Measurements from ENCODE around the gene GALC.
"Not testable (repeated sequence)": the region's sequence is repeated elsewhere in the genome, so short reads cannot be mapped to it uniquely, and the experiment has no call there.

The GALC gene

DNA sequence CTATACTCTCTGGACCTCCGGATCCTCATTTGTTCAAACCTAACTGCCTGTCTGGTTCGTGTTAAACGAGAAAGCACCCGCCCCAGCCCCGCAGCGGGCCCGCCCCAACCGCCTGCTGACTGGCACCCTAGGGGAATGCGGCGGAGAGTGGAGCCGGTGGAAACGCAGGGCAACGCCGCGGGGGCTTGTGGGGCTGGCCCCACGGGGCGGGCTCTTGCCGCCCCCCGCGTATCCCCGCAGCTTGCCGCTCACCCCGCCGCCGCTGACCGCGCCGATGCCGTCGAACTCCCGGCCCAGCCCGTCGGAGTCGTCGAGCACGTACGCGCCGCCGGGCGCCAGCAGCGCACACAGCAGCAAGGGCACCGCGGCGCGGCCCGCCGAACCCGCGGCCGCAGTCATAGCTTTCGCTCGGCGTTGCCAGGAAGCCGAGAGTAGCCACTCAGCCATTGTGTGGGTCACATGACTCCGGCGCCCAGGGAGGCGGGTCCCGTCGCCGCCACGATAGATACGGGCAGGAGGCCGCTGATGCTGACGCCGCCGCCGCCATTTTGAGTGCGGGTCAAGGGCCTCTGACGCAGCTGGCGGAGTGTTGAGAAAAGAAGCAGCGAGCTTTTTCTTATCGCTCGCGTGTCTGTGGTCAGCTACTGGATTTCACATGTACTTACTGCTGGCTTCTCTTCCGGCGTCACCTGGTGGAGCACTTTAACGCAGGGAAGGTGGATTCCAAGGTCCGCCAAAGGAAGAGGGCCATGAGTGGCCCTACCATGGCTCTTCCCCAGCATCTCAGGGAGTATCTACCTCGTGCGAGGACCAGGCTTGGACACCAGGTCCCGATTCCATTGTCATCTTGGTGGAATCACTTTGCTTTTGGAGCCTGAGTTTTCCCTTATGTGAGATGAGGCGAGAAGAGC lies at the start of gene GALC:
Gene GALC (minus strand): TSS at position 465 of the 911 bp plus-strand sequence. CDS start 18 bp downstream, at position 447.
- peak; percentile 90 to 94 for DNase-seq (ENCODE audit: extremely low read depth in 1 of 2, low read depth in 1 of 2)

- DNase-seq (ENCODE audit: extremely low read depth in 1 of 2, low read depth in 1 of 2) = no peak
Measured at GRCh38 chr14:88040146-88040545, 47.2 kb upstream of the GALC start.

GRCh38 chr14:88039197-88039596 lies 46.2 kb upstream of the GALC start:
- no peak for DNase-seq (ENCODE audit: extremely low read depth in 1 of 2, low read depth in 1 of 2)

DNA sequence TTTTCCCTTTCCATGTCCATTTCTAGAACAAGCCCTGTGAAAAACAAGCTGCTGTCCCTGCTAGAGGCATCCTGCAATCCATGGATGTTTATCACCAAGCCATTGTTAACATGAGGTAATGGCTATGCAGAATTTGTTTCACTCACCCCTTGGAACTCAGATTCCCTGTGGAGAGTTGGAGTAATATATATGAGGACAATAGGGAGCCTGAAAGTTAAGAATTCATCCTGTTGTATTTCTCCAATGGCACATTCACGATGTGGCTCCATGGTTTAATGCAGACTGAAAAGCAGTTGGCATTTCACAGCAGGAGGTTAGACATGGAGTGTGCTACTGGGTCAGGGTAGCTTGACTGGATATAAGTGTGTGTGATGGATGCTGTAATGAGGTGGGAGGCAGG lies 44.3 kb upstream of the GALC start:
- no peak for DNase-seq (ENCODE audit: extremely low read depth in 1 of 2, low read depth in 1 of 2)

DNA sequence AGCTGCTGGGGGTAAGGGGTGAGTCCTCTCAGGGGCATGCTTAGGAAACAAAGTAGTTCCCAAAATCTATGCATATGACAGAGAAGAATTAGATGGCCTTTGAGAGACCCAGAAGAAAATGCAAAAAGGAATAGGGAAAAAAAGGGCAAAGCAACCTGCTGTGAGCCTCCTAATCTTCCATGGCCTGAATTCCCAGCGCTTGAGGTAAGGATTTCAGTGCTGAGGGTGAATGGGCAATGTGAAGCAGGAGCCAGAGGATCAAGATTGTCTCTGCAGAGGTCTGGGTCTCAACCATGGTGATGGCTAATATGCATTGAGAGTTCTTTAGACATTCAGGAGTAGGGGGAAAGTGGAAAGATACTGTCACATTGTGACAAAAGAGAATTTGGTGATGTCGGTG lies 43.4 kb upstream of the GALC start:
- DNase-seq (ENCODE audit: extremely low read depth in 1 of 2, low read depth in 1 of 2) = no peak

DNA sequence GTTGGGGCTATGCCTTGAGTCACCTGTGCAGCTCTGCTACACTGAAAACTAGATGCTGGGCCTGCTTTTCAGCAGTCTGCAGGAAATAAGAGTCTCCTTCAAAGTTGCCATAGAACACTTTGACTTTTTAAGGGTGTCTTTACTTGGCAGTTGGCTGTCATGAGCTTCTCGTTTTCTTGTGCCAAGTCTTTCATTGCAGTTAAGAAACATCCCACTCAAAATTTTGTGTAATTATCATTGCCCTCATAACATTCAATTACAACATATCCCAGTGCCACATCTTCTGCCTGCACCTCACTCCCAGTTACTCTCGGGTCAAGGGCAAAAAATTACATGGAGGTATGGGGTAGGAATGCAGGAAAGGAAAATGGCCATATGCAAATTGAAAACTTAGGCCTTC lies 41.1 kb upstream of the GALC start:
- DNase-seq (ENCODE audit: extremely low read depth in 1 of 2, low read depth in 1 of 2) = no peak

DNA sequence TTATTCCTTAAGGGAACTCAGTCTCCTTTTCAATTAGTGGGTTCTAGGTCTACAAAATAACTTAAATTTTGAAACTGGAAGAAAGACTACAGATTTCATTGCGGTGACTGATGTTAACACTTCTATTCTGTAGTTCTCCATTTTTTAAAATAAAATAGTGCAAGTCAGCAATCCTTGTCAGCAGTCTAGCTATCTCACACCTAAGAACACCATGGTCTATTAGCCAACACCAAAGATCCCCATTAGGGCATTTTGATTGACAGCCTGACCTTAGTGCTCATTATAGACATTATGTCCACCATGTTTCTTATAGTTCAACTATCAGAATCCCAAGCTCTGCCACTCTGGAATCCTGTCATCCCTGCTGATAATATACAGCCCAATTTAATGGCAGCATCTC lies 39.4 kb upstream of the GALC start:
- no peak for DNase-seq (ENCODE audit: extremely low read depth in 1 of 2, low read depth in 1 of 2)

- DNase-seq (ENCODE audit: extremely low read depth in 1 of 2, low read depth in 1 of 2) = no peak
Measured at GRCh38 chr14:88030892-88031291, 37.9 kb upstream of the GALC start.

DNA sequence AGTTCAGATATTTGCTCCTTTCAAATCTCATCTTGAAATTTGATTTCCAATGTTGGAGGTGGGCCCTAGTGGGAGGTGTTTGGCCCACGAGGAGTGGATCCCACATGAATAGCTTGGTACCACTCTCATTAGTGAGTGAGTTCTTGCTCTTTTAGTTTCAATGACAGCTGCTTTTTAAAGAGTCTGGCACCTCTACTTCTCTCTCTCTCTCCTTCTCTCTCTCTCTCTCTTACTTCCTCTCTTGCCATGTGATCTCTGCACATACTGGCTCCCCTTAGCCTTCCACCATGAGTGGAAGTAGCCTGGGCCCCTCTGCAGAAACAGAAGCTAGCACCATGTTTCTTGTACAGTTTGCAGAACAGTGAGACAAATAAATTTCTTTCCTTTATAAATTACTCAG lies 37.1 kb upstream of the GALC start:
- DNase-seq (ENCODE audit: extremely low read depth in 1 of 2, low read depth in 1 of 2) = no peak

- no peak for DNase-seq (ENCODE audit: extremely low read depth in 1 of 2, low read depth in 1 of 2)
Measured at GRCh38 chr14:88029500-88029899, 36.5 kb upstream of the GALC start.

GRCh38 chr14:88026890-88027289 lies 33.9 kb upstream of the GALC start:
- DNase-seq (ENCODE audit: extremely low read depth in 1 of 2, low read depth in 1 of 2) = no peak

- DNase-seq (ENCODE audit: extremely low read depth in 1 of 2, low read depth in 1 of 2) = no peak
Measured at GRCh38 chr14:88025313-88025712, 32.3 kb upstream of the GALC start.

DNA sequence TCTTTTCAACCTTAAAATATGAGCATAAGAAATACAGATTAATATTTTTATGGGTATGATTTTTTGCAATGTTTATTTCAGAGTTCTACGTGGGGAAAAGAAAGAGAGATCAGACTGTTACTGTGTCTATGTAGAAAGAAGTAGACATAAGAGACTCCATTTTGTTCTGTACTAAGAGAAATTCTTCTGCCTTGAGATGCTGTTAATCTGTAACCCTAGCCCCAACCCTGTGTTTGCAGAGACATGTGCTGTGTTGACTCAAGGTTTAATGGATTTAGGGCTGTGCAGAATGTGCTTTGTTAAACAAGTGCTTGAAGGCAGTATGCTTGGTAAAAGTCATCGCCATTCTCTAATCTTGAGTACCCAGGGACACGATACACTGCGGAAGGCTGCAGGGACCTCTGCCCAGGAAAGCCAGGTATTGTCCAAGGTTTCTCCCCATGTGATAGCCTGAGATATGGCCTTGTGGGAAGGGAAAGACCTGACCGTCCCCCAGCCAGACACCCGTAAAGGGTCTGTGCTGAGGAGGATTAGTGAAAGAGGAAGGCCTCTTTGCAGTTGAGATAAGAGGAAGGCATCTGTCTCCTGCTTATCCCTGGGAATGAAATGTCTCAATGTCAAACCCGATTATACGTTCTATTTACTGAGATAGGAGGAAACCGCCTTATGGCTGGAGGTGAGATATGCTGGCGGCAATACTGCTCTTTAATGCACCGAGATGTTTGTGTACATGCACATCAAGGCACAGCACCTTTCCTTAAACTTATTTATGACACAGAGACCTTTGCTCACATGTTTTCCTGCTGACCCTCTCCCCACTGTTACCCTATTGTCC lies 31.5 kb upstream of the GALC start:
- DNase-seq (ENCODE audit: extremely low read depth in 1 of 2, low read depth in 1 of 2) = not testable (repeated sequence)

DNA sequence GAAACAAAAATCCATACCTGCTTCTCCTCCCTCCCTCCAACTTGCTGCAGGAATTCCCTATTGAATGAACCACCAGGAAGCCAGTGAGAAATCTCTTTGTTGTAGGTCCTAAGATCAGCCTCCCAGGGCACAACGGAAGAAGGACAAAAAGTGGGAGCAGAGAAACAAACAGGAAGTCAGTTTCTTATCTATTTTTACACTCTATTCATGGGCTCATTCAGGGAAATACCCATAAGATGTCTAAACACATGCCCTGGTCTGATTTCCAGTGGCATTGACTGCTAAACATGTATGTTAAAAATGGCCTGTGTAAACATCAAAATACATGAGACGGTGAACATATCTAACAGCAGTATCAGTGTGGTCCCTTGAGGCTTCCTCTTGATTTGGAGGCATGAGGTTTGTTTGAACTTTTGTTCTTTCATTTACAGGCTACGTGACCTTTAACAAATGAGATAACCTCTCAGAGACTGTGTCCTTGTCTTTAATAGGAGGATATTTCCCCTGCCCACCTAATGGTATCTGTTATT lies 30.7 kb upstream of the GALC start:
- DNase-seq (ENCODE audit: extremely low read depth in 1 of 2, low read depth in 1 of 2) = no peak

DNA sequence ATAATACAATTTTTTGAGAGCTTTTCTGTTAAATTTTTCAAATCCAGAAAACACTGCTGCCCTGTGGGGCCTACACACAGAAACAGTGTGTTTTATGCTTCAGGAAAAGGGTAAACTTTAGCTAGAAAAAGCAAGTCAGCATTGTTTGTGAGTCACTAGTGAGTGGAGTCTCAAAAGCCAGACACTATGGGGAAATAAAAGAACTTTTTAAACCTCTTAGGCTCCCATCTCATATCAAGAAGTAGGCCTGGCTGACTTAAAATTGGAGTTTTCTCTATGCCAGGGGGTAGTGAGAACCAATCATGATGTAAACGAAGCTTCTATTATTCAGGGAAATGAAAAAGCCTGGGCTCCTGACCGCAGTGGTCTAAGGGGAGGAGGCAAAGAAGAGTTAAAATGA lies 24.6 kb upstream of the GALC start:
- DNase-seq (ENCODE audit: extremely low read depth in 1 of 2, low read depth in 1 of 2) = no peak

- no peak for DNase-seq (ENCODE audit: extremely low read depth in 1 of 2, low read depth in 1 of 2)
Measured at GRCh38 chr14:88016768-88017167, 23.8 kb upstream of the GALC start.

GRCh38 chr14:88013750-88014349 lies 20.9 kb upstream of the GALC start:
- DNase-seq (ENCODE audit: extremely low read depth in 1 of 2, low read depth in 1 of 2) = no peak

GRCh38 chr14:88012495-88012894 lies 19.5 kb upstream of the GALC start:
- DNase-seq (ENCODE audit: extremely low read depth in 1 of 2, low read depth in 1 of 2) = no peak

- DNase-seq (ENCODE audit: extremely low read depth in 1 of 2, low read depth in 1 of 2) = no peak
Measured at GRCh38 chr14:88010331-88010730, 17.3 kb upstream of the GALC start.

GRCh38 chr14:88009486-88009885 lies 16.5 kb upstream of the GALC start:
- DNase-seq (ENCODE audit: extremely low read depth in 1 of 2, low read depth in 1 of 2) = no peak

- no peak for DNase-seq (ENCODE audit: extremely low read depth in 1 of 2, low read depth in 1 of 2)
Measured at GRCh38 chr14:88008039-88008742, 15.2 kb upstream of the GALC start.
